GM12874 (cell line): ENCODE data around the gene TMEM138.

ENCODE experiments used
- CTCF ChIP-seq: IDR thresholded peaks from 2 replicates; pipeline ENCODE4 v1.5.1; 2011; ENCODE audit warnings: low read depth, mild to moderate bottlenecking, control low read depth, low read length, moderate library complexity; ENCODE audit not compliant: insufficient read depth

The TMEM138 gene

GRCh38 chr11:61403658-61404057, 41.5 kb downstream of the TMEM138 start:
- no peak for TF ChIP-seq CTCF

DNA sequence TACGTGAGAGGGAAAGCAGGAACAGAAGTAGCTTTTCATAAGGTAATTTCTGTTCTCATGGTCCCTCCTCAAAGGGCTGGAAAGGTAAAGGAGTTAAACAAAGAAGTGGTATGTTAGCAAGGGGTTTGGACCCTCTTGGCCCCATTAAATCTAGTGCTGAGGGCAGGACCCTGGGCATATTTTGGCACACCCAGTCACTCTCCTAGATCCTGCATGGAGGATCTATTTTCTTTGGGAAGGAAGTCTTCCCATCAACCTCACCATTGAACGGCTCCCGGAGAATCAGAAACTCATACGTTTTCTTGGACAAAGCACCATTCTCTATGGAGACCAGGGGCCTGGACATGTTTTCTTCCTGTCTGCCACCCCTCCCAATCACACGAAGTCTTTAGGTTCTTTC, 41.9 kb downstream of the TMEM138 start:
- no peak for TF ChIP-seq CTCF

DNA sequence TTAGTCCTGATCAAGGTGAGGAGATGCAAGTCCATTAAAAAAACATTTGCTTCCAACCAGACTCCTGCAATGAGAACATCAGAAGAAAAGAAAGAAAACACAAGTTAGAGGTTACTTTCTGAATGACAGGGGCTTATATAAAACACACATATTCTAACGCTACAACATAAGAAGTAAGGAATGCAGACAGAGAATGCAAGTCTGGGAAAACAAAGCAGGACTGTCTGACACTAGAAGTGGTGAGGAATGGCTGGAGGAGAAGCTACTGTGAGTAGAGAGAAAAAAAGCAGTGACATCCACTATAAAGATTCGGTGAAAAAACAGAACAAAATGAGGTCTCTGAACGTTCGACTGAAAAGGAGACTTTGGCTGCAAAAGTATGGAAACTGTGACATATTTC, 42.5 kb downstream of the TMEM138 start:
- TF ChIP-seq CTCF = no peak

- no peak for TF ChIP-seq CTCF
Observed at GRCh38 chr11:61406067-61406466, 43.9 kb downstream of the TMEM138 start.

GRCh38 chr11:61406991-61407728, 45.0 kb downstream of the TMEM138 start:
- TF ChIP-seq CTCF = no peak

DNA sequence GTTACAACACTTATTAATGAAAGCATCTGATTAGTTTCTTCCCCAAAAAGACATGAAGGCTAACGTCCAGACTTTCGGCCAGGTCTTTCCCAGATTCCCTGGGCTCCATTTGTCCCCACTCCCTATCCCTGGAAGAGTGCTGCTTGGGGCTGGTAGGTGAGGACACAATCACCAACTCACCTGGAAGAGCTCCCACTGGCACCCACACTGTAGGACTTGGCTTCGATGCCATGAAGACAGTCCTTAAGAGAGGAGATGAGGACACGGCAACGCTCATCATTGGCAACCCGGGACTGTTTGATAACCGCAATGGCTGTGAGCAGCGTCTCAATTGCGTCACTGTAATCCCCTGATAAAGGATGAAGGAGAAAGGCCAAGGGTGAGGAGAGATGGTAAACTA, 49.4 kb downstream of the TMEM138 start:
- no peak for TF ChIP-seq CTCF

- no peak for TF ChIP-seq CTCF
Observed at GRCh38 chr11:61413496-61413895, 51.3 kb downstream of the TMEM138 start.
